NCI-H2081 treated with DMSO at 0.1 percent for 48 hours (cell line): Measurements from ENCODE around the gene FOXL3.
"Not testable (repeated sequence)": the region's sequence is repeated elsewhere in the genome, so short reads cannot be mapped to it uniquely, and the experiment has no call there.

Source experiments
- DNase-seq: peaks from one replicate; lab custom pipeline; 2025; lab: John Stamatoyannopoulos, UW

The FOXL3 gene

DNA sequence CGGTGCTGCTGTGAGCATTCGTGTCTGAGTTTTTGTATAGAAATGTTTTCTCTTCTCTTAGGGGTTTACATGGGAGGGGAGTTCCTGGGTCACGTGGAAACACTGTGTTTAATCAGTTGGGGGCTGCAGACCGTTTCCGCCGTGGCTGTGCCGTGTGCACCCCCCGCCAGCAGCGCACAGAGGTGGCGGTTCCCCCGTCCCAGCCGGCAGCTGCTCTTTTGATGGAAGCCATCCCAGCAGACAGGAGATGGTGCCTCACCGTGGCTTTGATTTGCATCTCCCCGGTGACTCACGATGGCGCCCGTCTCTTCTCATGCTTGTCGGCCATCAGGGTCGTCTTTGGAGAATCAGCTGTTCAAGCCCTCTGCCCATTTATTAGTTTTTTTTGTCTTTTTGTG, 34.9 kb upstream of the FOXL3 start:
- DNase-seq, result no peak

DNA sequence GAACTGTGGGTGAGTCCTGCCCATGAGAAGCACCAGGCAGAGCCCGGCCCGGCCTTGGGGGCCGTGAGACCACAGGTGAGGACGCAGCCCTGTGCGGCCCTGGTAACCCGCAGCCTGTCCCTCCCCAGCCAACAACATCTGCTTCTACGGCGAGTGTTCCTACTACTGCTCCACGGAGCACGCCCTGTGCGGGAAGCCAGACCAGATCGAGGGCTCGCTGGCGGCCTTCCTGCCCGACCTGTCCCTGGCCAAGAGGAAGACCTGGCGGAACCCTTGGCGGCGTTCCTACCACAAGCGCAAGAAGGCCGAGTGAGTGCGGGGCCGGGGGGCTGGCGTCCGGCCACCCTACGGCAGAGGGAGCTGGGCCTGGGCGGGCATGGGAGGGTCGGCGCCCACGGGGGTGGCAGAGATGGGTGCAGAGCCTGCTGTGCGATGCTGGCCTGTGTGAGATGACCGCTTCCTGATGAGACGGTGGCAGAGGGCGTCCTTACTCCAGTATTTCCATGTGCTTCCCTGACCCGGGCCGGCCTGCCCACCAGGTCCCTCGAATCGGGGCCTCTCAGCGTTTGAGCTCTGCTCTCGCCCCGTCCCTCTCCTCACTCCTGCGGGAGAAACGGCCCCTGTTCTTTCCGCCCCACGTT, 34.1 kb upstream of the FOXL3 start:
- no peak for DNase-seq

DNA sequence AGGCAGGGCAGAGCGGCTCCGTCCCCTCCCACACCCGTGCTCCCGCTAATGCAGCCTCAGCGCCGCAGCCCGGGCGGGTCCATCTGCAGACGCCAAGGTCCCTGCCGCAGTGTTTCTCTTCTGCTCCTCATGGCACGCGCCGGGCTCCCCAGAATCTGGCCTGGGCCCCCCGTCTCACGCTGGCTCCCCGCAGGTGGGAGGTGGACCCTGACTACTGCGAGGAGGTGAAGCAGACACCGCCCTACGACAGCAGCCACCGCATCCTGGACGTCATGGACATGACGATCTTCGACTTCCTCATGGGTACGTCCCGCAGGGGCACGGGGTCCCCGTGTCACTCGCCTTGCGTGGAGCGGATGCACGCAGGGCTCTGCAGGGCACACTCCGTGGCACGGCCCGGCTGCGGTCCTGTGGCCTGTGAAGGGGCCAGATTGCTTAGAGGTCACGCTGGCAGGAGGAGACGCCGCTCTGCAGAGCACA, 33.5 kb upstream of the FOXL3 start:
- DNase-seq, result no peak

DNA sequence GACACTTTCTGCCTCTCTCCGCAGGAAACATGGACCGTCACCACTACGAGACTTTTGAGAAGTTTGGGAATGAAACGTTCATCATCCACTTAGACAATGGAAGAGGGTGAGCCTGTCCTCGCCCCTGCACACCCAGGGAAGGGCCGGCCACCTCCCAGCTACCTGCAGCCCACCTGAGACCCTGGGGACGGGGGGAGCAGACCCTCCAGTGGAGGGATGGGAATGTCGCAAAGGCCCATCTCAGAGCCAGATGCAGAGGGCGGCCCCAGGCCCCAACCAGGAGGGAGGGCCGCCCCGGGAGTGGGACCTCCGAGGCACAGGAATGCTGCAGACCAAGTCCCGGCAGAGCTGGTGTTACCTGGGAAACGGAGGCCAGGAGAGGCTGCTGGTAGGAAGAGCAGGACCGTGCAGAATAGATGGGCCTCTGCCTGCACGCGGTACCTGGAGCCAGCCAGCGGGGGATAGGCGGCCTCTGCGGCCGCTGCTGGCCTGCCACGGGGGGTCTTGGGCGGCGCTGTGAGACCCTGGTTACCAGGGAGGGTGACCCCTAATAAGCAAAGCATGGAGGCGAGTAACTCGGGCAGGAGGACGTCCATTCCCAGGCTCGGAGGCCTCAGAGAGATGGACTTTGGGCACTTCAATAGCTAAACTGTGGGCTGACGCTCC, 32.9 kb upstream of the FOXL3 start:
- DNase-seq, result no peak

DNA sequence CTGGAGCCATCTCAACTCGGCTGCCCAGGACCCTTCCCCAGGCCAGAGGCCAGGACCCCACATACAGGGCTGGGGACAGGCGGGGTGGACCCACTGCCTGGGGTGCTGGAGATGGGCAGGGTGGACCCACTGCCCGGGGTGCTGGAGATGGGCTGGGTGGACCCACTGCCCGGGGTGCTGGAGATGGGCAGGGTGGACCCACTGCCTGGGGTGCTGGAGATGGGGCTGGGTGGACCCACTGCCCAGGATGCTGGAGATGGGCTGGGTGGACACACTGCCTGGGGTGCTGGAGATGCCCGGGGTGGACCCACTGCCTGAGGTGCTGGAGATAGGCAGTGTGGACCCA, 32.4 kb upstream of the FOXL3 start:
- DNase-seq, result no peak

DNA sequence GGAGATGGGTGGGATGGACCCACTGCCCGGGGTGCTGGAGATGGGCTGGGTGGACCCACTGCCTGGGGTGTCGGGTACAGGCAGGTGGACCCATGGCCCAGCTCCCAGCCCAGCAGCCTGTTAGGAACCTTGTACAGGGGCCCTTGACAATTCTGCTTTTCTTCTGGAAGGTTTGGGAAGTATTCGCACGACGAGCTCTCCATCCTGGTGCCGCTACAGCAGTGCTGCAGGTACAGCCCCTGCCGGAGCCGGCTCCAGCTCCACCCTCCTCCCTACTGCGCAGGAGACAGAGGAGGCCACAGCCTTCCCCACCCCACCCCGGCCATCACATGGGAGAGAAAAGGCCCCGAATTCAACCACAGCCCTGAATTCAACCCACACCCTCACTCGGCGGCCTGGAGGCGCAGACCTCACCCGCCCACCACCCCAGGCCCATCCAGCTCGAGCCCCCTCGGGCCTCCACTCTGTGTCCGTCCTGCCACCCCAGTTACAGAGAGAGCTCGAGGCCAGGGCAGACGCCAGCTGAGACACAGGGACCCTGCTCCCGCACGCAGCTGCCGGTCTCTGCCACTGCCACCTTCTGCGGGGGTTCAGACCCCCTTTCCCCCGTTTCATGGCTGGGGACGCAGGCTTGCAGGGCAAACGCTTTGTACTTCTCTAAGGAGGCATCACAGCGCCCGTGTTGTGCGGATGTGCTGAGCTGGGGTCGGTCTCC, 31.3 kb upstream of the FOXL3 start:
- DNase-seq, result no peak

DNA sequence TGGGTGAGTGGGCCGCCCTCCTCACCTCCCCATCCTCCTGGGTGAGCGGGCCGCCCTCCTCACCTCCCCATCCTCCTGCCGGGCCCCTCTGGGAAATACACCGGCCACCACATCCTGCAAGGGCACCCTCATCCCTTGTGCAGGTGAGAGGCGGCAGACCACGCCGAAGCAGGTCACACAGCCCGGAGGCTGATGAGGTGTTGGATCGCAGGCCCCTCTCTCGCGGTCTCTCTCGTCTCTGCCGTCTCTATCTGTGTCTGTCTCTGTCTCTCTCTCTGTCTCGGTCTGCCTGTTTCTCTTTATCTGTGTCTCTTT, 30.8 kb upstream of the FOXL3 start:
- DNase-seq, result no peak

DNA sequence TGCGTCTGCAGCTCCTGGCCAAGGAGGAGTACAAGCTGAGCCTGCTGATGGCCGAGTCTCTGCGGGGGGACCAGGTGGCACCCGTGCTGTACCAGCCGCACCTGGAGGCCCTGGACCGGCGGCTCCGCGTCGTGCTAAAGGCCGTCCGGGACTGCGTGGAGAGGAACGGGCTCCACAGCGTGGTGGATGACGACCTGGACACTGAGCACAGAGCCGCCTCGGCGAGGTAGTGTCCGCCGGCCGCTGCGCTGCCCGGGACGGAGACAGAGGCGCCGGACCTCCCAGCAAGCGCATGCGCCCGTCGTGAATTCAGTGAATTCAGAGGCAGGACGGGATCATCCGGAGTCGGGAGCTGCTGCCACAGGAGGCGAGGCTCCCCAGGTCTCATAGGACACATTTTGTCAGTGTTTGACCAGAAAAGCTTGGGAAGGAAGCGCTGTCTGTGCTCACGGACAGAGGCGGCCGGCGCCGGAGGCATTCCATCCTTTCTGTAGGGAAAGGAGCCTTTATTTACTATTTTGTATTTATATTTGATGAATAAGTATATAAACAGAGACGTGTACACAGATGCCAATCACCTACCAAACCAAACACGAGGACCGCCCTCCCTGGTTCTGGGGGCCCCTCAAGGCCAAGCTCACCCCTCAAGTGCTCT, 30.1 kb upstream of the FOXL3 start:
- DNase-seq, result no peak

DNA sequence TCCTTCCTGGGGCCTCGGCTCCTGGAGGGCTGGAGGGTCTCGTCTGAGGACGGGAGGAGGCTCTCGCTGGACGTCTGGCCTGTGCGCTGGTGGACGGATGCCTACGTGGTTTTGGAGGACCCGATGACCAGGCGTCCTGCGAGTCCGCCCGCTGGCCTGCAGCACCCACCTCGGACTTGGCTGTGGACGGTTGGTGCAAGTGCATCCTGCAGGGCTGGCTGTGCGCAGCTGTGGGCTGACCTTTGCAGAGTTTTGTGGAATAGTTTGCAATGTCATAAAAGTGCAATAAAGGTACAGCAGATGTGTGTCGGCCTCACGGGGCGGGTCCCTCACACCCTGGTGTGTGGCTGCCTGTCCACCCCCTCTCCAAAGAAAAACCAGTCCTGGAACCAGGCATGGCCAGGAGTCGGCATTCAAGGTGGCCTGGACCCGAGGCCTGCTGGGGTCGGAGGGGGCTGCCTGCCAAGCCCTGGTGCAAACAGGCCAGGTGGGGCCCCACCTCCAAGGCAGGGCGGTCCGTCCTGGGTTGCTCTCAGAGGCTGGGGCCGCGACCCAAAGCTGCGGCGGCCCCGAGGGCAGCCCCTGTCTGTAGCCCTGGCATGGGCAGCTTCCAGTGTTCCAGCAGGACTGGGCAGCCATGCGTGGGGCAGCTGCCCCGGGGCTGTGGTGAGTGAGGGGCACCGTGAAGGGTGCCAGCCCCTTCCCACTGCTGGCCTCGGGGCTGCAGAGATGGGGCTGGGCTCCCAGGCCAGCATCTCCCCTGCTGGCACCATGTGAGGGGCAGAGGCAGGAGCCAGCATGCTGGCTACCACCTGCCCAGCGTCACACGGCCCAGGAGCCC, 29.3 kb upstream of the FOXL3 start:
- DNase-seq, result no peak

DNA sequence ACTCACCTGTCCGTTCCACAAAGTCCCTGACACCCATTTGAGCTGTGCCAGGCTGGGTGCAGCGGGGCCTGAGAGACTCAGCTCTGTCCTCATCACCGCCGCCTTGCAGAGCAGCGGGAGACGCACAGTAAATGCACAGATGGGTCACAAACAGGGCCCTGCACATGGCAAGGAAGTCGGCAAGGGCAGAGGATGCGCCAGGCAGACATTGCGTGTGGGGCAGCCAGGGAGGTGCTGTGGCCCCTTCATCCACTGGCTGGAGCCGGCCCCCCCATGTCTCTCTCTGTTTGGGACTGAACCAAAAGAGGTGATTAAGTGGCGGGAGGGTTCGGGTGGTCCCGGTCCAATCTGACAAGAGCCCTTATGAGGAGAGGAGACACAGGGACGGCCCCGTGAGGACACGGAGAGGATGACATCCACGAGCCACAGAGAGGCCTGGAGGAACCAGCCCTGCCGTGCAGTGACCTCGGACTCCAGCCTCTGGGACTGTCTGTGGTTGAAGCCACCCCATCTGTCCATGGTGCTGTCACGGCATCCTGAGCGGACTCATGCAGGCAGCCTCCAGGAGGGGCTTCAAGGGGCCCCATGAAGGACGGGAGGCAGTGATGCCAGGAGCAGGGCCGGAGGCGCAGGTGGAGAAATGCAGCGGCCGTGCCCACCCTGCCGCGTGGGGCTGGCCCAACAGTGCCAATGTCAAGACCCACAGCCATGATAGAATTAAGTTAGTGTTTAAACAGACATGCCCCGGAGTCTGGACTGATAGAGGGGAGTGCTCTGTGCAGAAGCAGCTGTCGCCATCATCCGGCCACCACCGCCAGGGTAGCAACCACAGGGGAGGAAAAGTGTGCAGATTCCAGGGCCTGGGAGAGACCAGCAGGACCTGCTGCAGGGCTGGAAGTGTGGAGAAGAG, 28.4 kb upstream of the FOXL3 start:
- no peak for DNase-seq

DNA sequence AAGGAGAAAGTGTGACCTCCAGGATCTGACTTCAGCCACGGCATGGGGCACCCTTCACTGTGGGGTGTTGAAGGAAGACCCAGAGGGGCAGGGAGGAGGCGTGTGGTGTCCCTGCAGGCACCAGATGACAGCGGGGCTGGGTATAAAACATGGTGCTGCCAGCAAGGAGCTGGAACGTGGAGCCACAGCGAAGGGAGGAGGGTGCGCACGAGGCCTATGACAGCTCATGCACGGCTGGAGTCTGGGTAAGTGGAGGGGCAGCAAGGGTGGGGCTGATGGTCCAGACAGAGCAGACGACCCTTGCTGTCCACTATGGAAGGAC, 27.8 kb upstream of the FOXL3 start:
- no peak for DNase-seq

DNA sequence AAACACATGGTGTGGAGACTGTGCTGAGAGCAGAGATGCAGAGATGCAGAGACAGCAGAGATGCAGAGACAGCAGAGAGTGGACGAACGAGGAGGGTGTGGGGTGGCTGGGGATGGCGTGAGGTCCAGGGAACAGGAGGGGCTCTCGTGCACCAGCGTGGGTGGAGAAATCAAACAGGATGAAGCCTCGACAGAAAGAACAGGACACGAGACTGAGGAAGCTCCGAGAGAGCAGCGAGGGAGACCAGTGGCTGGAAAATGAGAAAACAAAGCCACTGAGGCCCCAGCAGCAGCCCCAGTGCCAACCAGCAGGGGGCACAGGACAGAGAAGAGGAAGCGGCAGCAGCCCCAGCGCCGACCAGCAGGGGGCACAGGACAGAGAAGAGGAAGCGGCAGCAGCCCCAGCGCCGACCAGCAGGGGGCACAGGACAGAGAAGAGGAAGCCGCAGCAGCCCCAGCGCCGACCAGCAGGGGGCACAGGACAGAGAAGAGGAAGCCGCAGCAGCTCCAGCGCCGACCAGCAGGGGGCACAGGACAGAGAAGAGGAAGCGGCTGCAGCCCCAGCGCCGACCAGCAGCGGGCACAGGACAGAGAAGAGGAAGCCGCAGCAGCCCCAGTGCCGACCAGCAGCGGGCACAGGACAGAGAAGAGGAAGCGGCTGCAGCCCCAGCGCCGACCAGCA, 27.2 kb upstream of the FOXL3 start:
- DNase-seq, result not testable (repeated sequence)

DNA sequence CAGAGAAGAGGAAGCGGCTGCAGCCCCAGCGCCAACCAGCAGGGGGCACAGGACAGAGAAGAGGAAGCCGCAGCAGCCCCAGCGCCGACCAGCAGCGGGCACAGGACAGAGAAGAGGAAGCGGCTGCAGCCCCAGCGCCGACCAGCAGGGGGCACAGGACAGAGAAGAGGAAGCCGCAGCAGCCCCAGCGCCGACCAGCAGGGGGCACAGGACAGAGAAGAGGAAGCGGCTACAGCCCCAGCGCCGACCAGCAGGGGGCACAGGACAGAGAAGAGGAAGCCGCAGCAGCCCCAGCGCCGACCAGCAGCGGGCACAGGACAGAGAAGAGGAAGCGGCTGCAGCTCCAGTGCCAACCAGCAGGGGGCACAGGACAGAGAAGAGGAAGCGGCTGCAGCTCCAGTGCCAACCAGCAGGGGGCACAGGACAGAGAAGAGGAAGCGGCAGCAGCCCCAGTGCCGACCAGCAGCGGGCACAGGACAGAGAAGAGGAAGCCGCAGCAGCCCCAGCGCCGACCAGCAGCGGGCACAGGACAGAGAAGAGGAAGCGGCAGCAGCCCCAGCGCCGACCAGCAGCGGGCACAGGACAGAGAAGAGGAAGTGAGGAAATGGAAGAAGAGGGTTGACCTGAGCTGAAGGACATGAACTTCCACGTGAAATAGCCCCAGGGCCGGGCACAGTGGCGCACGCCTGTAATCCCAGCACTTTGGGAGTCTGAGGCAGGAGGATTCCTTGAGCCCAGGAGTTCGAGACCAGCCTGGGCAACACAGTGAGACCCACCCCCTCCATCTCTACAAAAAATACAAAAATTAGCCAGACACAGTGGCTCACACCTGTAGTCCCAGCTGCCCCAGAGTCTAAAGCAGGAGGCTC, 26.3 kb upstream of the FOXL3 start:
- not testable (repeated sequence) for DNase-seq

DNA sequence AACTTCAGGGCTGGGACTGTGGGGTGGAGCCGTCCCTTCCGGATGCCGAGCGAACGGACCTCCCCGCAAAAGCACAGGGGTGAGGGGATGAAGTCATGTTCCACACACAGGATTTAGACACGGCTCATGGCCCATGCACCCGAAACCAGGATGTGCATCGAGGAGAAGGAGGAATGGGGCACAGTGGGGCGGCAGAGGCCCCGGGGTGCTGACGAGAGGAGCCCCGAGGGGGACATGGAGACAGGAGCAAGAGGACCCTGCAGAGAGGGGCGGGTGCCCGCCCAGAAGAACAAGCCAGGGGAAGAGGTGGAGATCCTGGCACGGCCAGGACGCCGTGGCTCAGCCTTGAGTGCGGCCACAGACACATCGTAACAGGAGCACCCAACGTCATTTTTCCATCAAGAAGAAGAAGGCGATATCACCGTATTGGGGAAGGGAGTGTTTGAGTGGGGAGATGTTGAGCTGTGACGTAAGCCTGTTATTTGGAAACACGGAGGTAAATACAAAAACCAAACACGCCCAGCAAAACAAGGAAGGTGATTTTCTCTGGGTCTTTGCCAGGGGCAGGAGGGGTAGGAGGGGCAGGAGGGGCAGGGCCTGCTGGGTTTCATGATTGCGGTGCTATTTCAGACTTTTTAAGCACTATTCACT, 25.3 kb upstream of the FOXL3 start:
- no peak for DNase-seq

DNA sequence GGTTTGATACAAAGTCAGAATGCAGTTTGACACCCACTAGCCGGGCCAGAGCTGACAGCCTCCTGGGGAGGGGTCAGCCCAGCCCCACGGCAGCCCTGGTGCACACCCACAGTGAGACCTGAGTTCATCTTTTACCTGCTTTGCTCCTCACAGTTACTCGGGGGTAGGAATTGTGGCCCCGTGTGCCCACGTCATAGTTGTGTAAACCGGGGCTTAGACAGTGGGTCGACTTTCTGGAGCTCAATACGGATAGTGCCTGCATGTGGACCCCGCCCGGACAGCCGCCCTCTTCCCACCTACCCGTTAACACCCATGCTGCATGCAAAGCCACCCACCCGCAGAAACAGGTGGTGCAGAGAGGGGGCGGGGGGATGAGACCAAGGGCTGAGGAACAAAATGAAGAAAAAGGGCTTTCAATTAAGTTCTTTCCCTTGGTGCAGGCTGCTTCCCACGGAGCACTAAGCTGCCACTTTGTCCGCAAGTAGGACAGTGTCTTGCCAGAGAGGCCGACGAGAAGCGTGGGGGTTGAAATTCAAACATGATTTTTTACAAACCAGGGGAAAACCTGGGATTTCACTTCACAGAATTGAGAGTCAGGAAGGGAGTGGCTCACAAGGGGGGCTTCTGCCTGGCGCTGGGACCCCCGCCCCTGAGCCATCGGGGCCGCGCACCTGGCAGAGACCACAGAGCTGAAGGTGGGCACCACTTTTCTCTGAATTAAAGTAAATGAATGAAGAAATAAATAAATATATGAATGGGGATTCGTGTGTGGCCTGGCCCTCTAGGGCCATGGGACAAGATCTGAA, 24.6 kb upstream of the FOXL3 start:
- no peak for DNase-seq

DNA sequence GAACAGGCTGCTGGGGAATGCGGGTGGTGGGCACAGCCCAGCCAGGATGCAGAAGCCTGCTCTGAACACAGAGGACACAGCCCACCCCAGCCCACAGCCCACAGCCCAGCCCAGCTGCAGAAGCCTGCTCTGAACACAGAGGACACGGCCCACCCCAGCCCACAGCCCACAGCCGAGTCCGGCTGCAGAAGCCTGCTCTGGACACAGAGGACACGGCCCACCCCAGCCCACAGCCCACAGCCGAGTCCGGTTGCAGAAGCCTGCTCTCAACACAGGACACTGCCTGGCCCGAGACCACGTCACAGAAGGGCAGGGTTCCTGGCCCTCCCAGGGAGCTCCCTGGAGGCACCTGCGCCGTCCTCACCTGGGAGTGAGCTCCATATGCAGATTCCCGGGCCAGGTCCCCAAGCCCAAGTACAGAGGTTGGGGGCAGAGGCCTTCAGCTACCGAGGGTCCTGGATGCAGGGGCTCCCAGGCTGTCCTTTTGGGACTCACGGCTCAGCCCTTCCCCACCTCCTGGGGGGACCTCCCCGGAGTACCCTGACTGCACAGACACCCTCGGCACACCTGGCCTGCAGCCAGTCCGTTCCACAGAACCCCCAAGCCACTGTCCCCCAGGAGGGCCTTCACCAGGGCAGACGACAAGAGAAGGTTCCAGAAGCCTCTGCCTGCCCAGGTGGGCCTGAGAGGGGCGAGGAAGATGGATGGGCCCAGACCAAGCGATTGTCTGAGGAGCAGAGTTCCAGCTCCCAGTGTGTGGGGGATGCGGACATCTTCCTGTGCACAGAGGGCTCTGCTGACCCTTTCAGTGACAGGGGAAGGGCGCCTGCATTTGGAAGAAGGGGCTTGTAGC, 23.7 kb upstream of the FOXL3 start:
- DNase-seq, result no peak
